Activated T-cell treated with anti-CD3 and anti-CD28 coated beads for 4 hours (primary cell): ENCODE data around the gene ARHGEF10L.

ENCODE experiments used
- DNase-seq: peaks from one replicate; pipeline ENCODE4 v3.0.0-alpha.2; 2020

The ARHGEF10L gene

DNA sequence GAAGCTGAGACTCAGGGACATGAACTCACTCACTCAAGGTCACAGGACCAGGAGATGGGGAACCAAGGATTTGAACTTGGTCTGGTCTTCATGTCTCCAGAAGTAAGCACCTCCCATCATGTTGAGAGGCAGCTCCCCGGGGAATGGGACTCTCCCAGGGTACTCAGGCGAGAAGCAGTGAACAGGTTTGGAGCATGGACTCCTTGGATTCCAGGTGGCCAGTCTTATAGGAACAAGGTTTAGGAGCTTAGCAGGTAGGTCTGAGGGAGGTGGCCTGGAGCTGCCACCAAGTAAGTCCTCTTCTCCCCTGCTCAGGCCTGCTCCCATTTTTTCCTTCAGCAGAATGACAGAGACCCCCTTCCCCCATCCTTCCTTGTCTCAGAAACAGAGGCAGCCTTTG lies 14.9 kb upstream of the ARHGEF10L start:
- DNase-seq: no peak

GRCh38 chr1:17525996-17526686 lies 13.4 kb upstream of the ARHGEF10L start:
- DNase-seq: no peak

DNA sequence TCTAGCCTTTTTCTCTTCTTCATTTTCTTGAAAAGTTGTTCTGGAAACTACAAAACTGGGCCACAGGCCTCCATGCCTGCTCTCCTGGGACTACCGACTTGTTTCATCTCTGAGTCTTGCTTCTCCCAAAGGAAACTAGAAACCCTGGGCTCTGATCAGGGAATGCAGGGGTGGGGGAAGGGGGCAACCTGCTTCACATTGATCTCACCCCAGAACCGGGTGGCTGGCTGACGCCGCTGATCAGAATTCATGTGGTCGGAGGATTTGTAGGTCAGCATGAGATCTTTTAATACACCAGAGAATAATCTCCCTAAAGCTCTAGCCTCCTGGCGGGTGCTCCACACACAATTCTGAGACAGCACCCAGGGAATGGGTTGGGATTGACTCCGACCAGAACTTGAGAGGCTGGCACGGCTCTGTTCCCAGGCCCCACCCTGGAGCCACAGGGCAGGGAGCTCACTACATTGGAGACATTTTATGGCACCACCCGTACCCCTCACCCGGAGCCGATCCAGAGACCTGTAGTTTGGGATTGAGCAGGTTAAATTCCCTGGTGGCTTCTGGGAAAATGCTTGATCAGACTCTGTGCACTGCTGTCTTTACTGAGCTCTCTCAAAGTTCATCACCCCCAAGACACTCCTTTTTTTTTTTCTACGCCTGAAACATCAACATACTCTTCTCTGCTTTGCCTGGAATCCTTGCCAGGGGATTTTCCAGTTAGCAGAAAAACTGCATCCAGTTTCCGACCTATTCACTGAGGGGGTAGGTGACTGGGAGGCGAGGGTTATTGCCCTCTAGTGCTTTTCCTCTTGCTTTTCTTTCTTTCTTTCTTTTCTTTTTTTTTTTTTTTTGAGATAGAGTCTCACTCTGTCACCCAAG lies 12.2 kb upstream of the ARHGEF10L start:
- no peak for DNase-seq

GRCh38 chr1:17529381-17529780 lies 10.1 kb upstream of the ARHGEF10L start:
- no peak for DNase-seq

GRCh38 chr1:17531343-17531681 lies 8.2 kb upstream of the ARHGEF10L start:
- DNase-seq: no peak

DNA sequence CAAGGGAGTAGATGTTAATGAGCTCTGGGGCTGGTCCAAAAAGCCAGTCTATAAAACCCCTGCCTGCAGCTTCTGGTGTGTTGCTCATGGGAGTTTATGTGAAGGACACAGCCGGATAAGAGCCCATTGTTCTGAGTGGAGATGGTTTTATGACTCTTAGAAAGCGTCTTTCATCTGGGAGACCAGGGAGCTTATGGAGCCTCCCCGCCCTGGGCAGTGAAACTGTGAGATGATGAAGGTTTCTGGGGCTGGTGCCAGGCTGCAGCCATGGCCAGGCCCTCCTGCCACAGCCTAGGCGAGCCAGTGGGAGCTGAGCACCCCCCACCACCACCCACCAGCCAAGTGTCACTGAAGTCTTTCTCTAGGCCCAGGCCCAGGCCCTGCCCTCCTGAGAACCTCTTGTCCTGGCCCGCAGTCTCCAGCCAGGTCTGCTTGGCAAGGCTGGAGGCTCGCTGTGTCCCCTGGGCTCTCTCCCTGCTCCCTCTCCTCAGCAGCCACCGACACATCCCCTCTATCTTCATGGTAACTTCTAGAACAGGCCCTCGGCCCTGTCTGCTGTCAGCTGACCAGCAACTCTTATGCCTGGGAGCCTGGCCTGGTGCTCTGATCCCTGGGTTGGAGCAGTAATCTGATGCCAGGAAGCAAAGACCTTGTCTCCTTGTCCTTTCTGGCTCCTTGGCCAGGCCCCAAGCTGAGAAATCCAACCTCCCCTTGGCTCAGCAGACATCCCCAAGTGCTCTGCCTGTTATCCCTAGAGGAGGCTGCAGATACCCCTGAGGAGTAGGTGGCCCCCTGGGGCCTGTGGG lies 7.6 kb upstream of the ARHGEF10L start:
- DNase-seq: no peak

- DNase-seq: no peak
These were observed 6.3 kb upstream of the ARHGEF10L start for GRCh38 chr1:17533201-17533600.

DNA sequence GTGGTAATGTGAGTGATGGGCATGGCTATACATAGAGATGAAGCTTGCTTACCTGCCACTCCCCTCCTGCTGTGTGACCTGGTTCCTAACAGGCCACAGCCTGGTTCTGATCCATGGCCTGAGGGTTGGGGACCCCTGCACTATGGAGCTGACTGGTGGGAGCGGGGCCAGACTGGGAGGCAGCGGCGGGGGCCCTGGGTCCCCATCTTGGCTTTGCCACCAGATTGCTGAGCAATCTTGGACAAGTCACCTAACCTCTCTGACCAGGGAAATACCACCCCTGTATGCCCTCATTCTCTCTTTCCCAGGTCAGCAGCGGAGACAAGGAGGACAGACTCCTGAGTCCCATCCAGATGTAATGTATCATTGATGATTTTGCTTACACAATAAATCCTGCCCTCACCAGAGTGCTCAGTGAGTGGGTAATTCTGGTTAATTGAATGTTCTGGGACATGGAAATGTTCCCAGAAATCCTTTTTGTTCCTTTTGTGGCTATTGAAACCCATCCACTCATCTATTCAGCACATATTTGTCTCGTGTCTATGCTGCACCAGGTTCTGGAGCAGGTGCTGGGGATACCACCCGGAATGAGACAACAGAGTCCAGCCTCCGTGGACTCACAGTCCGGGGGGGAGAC lies 4.1 kb upstream of the ARHGEF10L start:
- no peak for DNase-seq

DNA sequence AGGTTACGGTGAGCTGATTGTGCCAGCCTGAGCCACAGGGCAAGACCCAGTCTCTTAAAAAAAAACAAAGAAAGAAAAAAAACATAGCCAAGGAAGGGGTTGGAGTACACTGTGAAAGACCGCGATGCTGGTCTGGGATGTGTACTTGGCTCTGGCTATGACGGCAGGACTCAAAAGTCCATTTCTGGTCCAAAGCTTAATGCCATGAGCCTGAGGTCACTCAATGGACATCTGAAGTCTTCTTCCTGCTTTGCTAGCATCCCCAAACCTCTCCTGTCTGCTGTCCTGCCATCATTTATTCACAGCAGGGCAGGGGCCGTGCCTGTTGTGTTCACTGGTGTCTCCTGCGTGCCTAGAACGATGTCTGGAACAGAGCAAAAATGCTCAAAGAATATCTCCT lies 1.5 kb upstream of the ARHGEF10L start:
- DNase-seq: no peak

- DNase-seq: no peak
These were observed 925 bp upstream of the ARHGEF10L start for GRCh38 chr1:17538428-17539117.

DNA sequence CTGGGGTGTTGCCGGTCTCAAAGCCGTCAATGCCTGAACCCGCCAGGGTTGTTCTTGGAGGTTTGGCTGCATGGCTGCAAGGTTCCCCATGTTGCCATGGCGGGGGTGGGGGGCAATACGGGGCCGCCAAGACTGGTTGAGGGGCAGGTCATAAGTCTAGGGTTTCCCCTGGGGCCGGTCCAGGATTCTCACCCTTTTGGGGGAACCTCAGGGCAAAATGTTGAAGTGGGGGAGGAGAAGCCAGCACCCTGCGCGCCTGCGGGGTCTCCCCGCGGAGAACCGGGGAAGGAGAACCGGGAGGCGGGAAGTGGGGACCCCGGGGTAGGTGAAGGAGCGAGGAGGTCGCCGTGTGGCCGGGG lies 401 bp upstream of the ARHGEF10L start:
- DNase-seq: no peak

DNA sequence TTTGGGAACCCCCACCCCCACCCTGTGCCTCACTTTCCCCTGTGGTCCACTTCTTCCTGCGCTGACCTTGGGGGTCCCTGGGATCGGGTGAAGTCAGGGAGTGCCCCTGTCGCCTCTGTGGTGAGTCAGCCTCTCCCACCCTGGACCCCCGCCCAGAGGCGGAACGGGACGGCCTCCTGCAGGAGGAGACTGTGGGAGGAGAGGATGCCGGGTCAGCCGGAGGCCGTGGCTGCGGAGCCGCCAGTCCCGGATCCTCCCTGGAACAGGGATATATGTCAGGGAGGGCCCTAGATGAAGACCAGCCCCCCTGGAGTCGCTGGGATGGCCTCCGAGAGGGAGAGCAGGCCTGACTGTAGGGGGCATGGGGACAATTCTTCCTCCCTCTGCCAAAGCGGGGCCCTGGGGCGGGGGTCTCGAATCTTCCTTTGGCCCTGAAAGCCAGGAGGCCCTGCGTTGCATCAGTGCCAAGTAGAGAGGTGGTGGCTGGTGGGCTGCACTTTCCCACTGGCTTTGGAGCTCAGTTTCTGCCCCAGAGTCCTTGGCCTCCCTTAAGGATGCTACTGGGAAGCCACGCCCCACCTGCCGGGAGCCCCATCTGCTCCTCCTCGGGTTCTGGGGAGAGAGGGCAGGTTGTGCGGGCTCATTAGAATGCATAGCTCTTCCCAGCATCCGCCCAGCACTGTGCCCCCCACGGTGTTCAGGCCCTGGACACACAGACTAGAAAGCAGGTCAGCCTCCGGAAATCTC lies 930 bp downstream of the ARHGEF10L start:
- no peak for DNase-seq

- no peak for DNase-seq
These were observed 3.1 kb downstream of the ARHGEF10L start for GRCh38 chr1:17542645-17543044.

GRCh38 chr1:17544776-17545350 lies 5.4 kb downstream of the ARHGEF10L start:
- DNase-seq: no peak

DNA sequence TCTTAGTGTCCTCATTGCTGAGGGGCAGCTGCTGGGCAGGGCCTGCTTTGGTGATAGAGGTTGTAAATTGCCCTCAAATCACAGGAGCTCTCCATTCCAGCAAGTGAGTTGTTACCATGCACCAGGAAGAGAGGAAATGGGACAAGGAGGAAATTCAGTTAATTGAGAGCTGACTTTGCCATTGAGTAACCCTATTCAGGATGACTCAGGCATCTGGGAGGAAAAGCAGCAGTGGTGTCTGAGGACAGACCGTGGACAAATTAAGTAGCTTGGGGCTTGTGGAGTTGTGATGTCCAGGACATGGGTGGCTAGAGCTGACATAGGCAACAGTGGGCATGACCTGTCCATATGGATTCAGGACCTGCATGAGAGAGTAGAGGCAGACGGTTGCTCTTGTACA lies 5.9 kb downstream of the ARHGEF10L start:
- DNase-seq: no peak

DNA sequence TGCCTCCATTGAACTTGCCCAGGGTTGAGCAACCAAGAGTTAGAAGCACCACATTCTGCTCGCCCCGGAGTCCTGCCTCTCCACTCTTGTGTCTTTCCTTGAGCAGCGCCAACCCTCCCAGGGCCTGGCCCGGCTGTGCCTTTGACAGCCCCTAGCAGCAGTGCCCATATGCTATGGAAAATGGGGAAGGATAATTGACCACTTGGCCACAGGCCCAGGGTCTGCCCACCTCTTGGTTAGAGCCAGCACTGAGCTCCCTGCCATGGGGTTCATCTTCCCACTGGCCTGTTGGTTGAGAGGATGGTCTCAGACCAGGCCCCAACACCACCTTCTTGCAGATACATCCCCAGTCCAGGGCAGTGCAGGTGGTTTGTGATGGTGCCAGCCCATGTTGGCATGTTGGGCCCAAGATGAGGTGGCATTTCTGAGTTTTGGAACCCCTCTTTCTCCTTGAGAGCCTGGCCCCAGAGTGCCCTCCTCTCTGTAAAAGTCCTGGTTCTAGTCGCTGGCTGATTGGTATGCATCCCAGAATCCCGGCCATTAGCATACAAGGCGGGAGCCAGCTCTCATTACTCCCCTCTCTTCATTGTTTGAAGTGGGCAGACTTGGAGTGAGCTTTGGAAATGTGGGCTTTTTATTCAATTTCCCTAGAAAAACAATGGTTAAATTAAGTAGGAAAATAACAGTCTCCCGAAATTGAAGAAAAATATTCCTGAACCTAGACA lies 7.6 kb downstream of the ARHGEF10L start:
- no peak for DNase-seq

GRCh38 chr1:17549384-17549783 lies 9.9 kb downstream of the ARHGEF10L start:
- DNase-seq: no peak

DNA sequence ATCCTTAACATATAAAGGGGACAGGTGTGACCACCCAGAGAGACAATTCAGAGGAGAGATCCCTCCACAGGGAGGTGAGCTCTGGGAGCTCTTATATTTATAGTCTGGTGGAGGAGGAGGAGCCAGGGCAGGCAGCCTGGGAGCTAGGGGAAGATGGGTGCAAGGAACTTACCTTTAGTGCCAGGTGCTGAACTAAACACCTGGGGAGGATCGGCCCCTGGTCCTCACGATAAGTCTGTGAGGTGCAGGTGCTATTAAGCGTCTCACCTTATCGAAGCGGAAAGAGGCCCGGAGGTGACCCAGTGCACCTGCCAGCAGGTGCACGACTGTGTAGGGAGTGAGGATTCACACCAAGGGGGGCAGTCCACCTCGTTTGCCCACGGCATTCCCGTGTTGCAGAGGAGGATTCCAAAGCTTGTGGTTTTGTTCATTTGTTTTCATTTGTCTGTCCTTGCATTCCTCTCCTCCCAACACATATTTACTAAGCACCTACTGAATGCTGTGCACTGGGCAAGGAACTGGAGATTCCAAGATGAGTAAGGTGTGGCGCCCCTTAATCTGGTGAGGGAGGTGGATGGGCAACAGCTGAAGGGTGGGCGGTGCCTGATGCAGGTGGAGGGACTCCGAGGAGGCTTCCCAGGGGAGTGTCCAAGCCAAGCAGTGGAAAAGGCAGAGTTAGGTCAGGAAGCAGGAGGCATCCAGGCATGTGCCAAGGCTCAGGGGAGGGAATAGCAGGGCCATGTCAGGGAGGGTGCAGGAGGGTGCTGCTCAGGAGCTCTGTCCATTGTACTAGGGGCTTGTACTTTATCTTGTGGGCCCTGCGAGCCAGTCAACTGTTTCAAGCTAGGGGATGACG lies 11.5 kb downstream of the ARHGEF10L start:
- DNase-seq: no peak

DNA sequence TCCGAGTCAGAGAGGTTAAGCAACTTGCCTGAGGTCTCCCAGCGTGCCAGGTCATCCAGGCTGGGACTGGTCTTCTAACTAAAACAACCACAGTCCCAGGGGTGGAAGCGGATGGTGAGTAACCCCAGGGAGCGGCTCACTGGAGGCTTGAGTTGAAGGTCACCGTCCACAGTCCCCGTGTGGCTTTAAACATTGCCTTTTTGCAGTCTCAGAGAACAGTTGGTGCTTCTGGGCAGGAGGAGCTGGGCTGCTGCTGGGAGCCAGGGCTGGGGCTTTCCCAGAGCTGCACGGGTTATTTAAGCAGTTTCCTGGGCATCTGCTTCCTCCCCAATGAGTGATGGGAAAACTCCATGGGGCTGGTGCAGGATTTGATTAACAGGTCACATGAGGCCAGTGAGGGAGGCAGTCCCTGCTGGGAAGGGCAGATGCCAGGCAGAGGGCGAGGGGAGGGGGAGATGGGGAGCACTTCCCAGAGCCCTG lies 12.3 kb downstream of the ARHGEF10L start:
- no peak for DNase-seq
